H54 (cell line): ENCODE data around the gene TIGD4.

Experiments
- DNase-seq: peaks from one replicate; pipeline ENCODE4 v3.0.0; 2011; ENCODE audit warnings: low spot score, mixed read lengths; ENCODE audit not compliant: insufficient read length
- FAIRE-seq: peaks from 3 replicates; lab custom pipeline; 2011; peaks lifted over from hg19 to GRCh38; lab: Jason Lieb, UNC
- POLR2A ChIP-seq: IDR thresholded peaks from 2 replicates; pipeline ENCODE4 v1.6.1; 2011; ENCODE audit warnings: low read depth, mild to moderate bottlenecking, low read length

TIGD4 gene

GRCh38 chr4:152724494-152724893 is 55.0 kb downstream of the TIGD4 start:
- FAIRE-seq (no peak), DNase-seq (no peak)
- TF ChIP-seq POLR2A = no peak

GRCh38 chr4:152723236-152723635 is 56.3 kb downstream of the TIGD4 start:
- no peak for DNase-seq
- FAIRE-seq = no peak

DNA sequence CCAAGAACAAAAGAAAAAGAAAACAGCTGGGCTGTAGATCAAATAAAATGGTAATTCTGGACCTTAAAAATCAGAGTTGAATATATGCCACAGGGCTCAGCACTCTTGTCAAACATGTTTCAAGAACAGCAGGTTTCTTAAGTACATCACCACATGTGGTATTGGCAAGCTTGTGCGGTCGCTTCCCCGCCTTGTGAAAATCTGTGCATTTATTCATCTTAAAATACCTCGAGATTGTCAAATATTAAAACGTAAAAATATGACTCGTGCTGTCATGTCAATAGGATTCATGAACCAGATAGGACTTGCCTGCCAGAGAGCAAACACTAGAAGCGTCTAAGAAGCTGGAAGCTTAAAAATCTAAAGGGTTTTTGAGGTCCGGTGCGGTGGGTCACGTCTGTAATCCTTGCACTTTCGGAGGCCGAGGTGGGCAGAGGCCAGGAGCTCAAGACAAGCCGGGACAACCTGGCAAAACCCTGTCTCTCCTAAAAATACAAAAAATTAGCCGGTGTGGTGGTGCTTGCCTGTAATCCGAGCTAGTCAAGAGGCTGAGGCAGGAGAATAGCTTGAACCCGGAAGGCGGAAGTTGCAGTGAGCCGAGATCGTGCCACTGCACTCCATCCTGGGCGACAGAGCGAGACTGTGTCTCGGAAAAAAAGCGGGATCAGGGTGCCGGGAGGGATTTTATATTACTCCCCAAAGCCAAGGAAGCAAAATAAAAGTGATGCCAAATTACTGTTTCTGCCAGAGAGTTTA is 59.6 kb downstream of the TIGD4 start:
- no peak for FAIRE-seq
- no peak for DNase-seq
- no peak for TF ChIP-seq POLR2A

More at GRCh38 chr4:152723236-152723635, 56.3 kb downstream of the TIGD4 start:
- TF ChIP-seq POLR2A = no peak
